ENCODE results near the gene TIMM22. TPM values are rescaled to one million over a fixed set of nuclear protein-coding genes. Genes with fewer than 3 reads are reported as not detected.

Gene TIMM22
- total RNA-seq, 1 experiment from 2014 or later, result 11.6 TPM

GRCh38 chr17:1035546-1036170, 38.7 kb downstream of the TIMM22 start:
- Histone ChIP-seq H3K27ac (no peak overlapping the region), H3K9me2 (ENCODE audit: insufficient read depth) (no peaks in the 10 kb centered on the region), H3K79me2 (ENCODE audit: low read depth) (no peaks in the 10 kb centered on the region), H3K27me3 (ENCODE audit: insufficient read depth, low read depth) (no peaks in the 10 kb centered on the region), H3K36me3 (ENCODE audit: low read depth) (no peaks in the 10 kb centered on the region), H3K4me2 (no peak overlapping the region), H3K4me1 (replicated peaks; ENCODE audit: insufficient read depth) (no peaks in the 10 kb centered on the region), H3F3A (ENCODE audit: insufficient read depth, low read depth) (no peaks in the 10 kb centered on the region), H3K4me3 (no peak overlapping the region), H2AFZ (no peak overlapping the region), H3K9me3 (ENCODE audit: insufficient read depth, low read depth) (no peaks in the 10 kb centered on the region), H4K20me1 (ENCODE audit: insufficient read depth) (peaks cover 14% of the 10 kb centered on the region; the same call in 1 of the 2 replicates)
- TF ChIP-seq CTCF (conservative IDR thresholded peaks at IDR 0.05) (no peak), EZH2 (IDR thresholded peaks at IDR 0.05; ENCODE audit: low read depth) (no peak)
- no TSS peak for BruUV-seq (replicated peaks)
- no peak for DNase-seq
- POLR2A ChIA-PET (ENCODE audit: unreplicated experiment), result no interaction called here
- CTCF ChIA-PET, result no interaction called here
- intact Hi-C loops (cut with micrococcal nuclease; ENCODE audit: unreplicated experiment), result no loop called here

- intact Hi-C loops (cut with micrococcal nuclease; ENCODE audit: unreplicated experiment), result no loop called here
- DNase-seq, result no peak
- H3K79me2 ChIP-seq (ENCODE audit: low read depth), result no peaks in the 10 kb centered on the region
- H4K20me1 ChIP-seq (ENCODE audit: insufficient read depth), result peaks cover 10% of the 10 kb centered on the region; the same call in 1 of the 2 replicates
- no peak overlapping the region for H2AFZ ChIP-seq
- H3K27me3 ChIP-seq (ENCODE audit: insufficient read depth, low read depth), result no peaks in the 10 kb centered on the region
- H3K36me3 ChIP-seq (ENCODE audit: low read depth), result no peaks in the 10 kb centered on the region
- CTCF ChIA-PET, result no interaction called here
- H3K27ac ChIP-seq, result no peak overlapping the region
- no peak overlapping the region for H3K4me2 ChIP-seq
- H3F3A ChIP-seq (ENCODE audit: insufficient read depth, low read depth), result no peaks in the 10 kb centered on the region
- POLR2A ChIA-PET (ENCODE audit: unreplicated experiment), result no interaction called here
- no peaks in the 10 kb centered on the region for H3K9me2 ChIP-seq (ENCODE audit: insufficient read depth)
- no peak for TF ChIP-seq EZH2 (IDR thresholded peaks at IDR 0.05; ENCODE audit: low read depth)
- H3K4me3 ChIP-seq, result no peak overlapping the region
- no peaks in the 10 kb centered on the region for H3K9me3 ChIP-seq (ENCODE audit: insufficient read depth, low read depth)
- no TSS peak for BruUV-seq (replicated peaks)
- no peaks in the 10 kb centered on the region for H3K4me1 ChIP-seq (replicated peaks; ENCODE audit: insufficient read depth)
Observed at GRCh38 chr17:1036171-1036844, 39.4 kb downstream of the TIMM22 start.

- H3K4me2 ChIP-seq, result no peak overlapping the region
- POLR2A ChIA-PET (ENCODE audit: unreplicated experiment), result no interaction called here
- H4K20me1 ChIP-seq (ENCODE audit: insufficient read depth), result peaks cover 10% of the 10 kb centered on the region; the same call in 1 of the 2 replicates
- TF ChIP-seq EZH2 (IDR thresholded peaks at IDR 0.05; ENCODE audit: low read depth) (no peak), CTCF (conservative IDR thresholded peaks at IDR 0.05) (no peak)
- no peaks in the 10 kb centered on the region for H3K4me1 ChIP-seq (replicated peaks; ENCODE audit: insufficient read depth)
- H2AFZ ChIP-seq, result no peak overlapping the region
- intact Hi-C loops (cut with micrococcal nuclease; ENCODE audit: unreplicated experiment), result no loop called here
- H3K4me3 ChIP-seq, result no peak overlapping the region
- no peak overlapping the region for H3K27ac ChIP-seq
- H3K9me3 ChIP-seq (ENCODE audit: insufficient read depth, low read depth), result no peaks in the 10 kb centered on the region
- H3K36me3 ChIP-seq (ENCODE audit: low read depth), result no peaks in the 10 kb centered on the region
- no peak for DNase-seq
- CTCF ChIA-PET, result no interaction called here
- H3K9me2 ChIP-seq (ENCODE audit: insufficient read depth), result no peaks in the 10 kb centered on the region
- H3F3A ChIP-seq (ENCODE audit: insufficient read depth, low read depth), result no peaks in the 10 kb centered on the region
- no peaks in the 10 kb centered on the region for H3K27me3 ChIP-seq (ENCODE audit: insufficient read depth, low read depth)
- BruUV-seq (replicated peaks), result no TSS peak
- H3K79me2 ChIP-seq (ENCODE audit: low read depth), result no peaks in the 10 kb centered on the region
Observed at GRCh38 chr17:1036845-1037237, 39.9 kb downstream of the TIMM22 start.

All from PC-9 (cell line).